Inferior parietal cortex (tissue), 1 donor: Measurements from ENCODE around the gene ITSN1.
"Not testable (repeated sequence)": the region's sequence is repeated elsewhere in the genome, so short reads cannot be mapped to it uniquely, and the experiment has no call there.

Source experiments
- DNase-seq: peaks from one replicate; pipeline ENCODE4 v3.0.0-alpha.2; 2016; ENCODE audit errors: extremely low spot score

ITSN1 gene

DNA sequence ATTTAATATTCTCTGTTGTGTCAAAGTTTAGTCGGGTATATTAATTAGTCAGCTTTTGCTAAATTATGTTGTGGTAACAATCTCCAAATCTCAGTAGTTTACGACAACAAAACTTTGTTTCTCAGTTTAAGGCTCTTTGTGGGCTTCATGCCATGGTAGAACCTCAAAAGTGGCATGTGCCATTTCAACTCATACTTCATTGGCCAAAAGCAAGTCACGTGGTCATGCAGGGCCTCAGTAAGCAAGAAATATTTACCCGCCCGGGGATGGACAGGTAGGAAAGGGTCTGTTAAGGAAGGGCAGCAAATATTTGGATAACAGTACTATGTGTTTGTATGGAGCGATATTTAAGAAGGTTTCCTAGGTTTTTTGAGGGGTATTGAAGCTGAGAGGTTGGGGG, 38.6 kb downstream of the ITSN1 start:
- DNase-seq = no peak

DNA sequence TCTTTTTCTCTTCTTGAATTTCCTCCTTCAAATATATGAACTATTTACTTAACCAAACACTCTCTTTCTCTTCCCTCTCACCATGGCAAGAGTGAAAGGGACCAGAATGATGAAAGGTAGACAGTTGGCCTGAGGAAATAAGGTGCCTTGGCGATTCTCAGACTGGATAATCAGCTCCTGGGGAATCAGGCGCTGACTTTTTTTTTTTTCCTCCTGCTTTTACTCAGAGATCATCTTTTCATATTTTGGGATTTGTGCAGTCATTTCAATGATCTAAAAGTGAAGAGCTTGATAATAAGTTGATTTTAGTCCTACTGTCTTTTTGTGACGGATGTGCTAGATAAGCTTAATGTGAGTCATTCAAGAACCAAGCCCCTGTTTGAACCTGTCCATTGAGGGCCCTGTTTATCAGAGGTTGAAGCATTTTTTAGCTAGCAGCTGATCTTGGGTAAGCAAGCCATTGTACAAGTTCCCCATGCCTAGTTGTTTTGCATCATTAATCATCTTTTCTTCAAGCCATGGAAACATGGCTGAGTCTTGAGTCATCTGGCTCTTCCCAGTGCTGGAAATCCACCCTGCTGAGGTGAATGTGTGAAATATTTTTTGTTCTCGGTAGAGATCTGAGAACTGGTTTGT, 40.8 kb downstream of the ITSN1 start:
- DNase-seq = no peak

DNA sequence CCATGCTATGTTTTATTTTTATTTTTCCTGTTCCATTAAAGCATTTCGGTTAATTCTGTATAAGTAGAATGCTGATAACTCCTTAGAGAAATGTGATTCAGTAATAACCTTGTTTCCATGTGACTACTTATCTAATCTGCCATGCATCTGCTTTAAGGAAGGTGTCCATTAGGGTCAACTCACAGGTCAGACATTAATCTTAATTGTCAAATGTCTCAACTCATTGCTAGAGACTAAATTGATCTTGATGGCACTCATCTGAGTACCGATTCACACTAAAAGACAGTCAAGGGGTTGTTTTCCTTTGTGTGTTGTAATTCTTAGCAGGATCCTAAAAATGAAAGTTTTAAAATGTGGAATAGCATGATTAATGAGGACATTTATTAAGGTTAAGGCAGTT, 41.8 kb downstream of the ITSN1 start:
- DNase-seq = no peak

- no peak for DNase-seq
Measured at GRCh38 chr21:33684923-33685560, 42.7 kb downstream of the ITSN1 start.

DNA sequence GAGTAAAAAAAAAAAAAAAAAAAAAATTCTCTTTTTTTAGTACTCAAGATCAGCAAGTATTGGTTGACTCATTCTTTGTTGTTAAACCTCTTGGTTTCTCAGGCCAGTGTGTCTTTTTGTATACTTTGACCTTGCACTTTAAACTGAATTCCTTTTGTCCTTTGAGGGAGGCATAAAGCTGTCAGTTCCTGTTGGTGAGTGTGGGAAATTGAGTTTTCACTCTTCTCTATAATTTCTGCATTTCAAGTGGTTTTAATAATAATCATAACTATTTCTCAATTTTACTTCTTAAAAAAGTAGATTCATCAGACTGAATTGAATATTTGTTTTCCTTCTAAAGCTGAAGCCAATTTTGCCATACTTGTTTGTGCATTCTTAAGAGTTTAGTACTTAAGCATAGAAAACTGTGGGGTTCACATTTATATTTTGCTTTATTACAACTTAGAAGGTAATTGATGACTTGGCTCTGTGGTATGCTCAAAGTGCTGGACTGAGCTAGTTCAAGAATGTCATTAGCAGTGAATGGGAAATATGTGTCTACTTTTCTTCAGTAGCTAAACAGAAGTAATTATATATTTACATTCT, 43.4 kb downstream of the ITSN1 start:
- DNase-seq = no peak

DNA sequence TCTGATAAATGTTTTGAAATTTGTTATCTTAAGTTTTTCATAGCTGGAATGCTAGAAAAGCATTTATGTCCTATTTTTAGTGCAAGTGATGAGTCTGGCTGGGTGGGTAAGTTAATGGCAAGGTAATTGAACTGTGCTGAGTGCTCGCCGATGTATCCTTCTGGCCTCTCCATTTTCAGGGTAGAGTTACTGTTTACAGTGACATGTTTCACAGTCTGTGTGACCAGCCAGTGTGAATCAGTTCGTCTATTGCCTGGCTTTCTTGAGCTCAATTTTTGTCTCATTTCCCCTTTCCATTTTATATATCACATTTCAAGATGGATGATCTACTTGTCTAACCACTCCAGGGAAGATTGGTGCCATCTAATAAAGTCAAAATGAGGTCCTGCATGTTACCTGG, 44.1 kb downstream of the ITSN1 start:
- DNase-seq = no peak

DNA sequence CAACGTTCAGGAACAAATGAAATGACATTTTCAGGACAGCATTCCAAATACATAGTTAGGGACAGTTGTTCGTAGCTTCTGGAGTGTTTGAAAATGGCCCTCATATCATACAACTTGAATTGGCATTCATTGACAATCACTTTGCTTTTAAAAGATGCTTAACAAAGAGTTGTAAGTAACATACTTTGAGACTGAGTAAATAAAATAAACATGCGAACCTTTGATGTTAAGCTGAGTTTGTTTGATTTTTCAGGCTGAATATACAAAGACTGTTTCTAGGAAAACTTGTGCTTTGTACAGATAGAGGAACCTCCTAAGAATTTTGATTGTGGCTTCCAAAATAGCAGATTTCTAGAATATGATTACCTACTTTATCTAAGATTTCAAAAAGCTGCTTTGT, 45.3 kb downstream of the ITSN1 start:
- DNase-seq = no peak

DNA sequence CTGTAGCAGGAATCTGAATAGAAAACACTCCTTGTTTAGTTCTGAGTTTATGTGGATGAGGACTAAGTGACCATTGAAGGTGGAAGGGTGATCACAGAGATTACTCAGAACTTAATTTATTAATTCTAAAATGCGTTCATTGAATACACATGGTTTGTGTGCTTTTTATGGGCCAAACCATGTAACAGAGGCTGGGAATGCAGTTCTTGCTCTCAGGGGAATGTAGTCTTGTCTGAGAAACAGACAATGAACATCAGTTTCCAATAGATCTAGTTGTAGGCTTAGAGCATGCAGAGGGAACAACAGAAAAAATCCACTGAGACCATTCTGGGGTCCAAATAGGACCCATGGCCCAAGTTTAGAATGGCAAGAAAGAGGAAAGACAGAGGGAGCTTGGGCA, 46.1 kb downstream of the ITSN1 start:
- DNase-seq = no peak

DNA sequence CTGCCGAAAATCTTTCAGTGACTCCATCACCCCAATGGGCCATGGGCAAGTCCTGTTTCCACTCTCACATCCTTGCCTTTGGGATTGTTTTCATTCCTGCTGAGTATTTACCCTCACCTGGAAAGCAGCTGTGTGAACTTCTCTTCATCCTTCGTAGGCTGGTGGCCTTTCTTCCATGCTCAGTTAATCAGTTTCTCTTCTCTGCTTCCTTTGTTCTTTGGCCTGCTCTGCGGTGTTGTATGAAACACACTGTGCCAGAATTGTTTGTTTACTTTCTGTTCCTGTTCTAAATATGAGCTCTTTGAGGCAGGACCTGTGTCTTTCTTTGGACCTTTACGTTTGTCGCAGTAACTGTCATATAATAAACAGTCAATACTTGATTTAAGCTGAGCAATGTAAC, 48.6 kb downstream of the ITSN1 start:
- no peak for DNase-seq

DNA sequence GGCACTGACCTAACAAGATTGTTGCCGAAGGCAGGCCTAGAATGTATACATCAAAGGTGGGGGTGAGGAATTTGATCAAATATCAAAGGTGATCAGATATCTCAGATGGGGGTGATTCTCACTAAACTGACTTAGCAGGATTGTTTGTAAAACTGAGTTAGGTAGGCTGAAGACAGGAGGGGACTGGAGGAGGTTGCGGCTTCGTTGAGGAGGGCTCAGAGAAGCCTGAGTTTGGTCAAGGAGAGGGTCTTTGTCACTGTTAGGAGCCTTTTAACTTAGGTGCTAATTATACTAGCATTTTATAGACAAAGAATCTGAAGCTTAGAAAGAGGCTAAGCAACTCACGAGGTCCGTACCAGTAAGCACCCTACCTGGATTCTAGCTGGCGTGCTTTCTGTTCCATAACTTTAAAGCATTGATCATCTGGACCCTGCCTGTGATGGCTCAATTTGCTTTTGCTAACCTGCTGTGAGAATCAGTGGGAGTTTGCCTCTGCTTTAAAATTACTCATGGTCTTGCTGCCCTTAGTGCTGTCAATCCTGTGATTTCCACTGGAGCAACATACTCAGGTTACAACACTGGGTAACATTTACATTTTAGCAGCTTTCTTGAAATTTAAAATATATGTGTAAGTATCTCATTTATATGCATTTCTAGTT, 49.8 kb downstream of the ITSN1 start:
- DNase-seq = no peak

DNA sequence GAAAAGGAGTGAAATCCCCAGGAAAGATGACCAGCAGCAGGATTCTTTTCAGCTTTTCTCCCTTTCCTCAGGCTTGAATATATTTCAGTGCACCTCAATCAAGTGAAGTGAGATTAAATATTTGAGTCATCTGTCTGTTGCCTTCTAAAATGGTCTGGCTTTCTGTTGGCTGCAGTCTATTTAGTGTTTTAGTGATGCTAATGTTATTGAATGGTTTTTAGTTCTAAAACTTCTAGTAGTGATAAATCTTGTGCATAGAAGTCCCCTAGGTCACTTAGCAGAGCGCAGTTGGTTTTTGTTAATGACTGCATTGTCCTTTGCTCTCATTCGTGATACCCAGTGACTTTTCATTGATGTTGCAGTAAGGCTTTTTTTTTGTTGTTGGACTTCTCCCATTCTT, 53.5 kb downstream of the ITSN1 start:
- DNase-seq = no peak

DNA sequence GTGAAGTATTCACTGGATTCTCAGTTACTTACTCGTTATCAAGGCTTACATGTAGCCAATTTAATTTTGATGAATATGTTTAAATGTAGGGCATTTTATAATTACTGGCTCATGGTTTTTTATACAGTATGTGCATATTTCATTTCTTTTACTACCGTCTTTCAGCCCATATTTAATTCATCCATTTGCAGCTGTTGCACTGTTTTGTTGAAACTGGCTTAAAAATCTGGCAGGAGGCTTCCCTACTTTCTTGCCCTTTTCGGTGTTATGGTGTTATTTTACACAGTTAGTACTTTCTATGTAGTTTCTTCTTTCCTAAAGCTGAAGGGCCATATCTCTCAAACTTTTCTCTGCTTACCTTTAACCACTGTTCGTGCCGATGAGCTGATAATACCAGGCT, 54.2 kb downstream of the ITSN1 start:
- no peak for DNase-seq

- no peak for DNase-seq
Measured at GRCh38 chr21:33698087-33698860, 56.0 kb downstream of the ITSN1 start.

- no peak for DNase-seq
Measured at GRCh38 chr21:33699277-33699676, 57.0 kb downstream of the ITSN1 start.

DNA sequence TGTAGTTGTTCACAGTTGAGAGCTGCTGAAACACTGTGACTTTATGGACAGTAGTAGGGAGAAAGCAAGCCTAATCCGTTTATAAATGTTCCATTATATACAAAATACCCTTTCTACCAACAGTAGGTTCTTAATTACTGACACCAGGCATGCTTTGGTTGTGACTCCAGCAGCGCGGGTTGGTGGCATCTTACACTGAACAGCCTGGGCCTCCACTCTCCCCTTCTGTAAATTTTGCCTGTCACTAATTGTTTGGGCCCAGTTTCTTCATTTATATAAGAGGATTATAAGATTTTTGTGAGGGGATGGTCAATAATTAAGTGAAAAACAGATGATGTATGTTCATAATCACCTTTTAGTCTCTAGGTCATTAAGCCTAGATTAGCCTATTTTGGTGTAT, 58.2 kb downstream of the ITSN1 start:
- DNase-seq = no peak

GRCh38 chr21:33703750-33704606, 61.7 kb downstream of the ITSN1 start:
- no peak for DNase-seq

DNA sequence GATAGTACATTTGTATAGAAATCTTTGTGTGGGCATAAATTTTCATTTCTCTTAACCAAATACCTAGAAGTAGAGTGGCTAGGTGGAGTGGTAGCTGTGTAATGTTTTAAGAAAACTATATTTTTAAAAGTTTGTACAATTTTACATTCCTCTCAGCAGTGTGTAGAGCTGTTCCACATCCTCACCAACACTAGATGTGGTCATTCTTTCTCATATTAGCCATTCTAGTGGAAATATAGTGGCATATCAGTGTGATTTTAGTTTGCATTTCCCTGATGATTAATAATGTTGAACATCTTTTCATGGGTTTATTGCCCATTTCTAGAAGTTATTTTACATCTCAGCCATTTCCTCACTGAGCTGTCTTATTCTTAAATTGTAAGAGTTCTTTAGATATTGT, 65.5 kb downstream of the ITSN1 start:
- no peak for DNase-seq

- no peak for DNase-seq
Measured at GRCh38 chr21:33708874-33709273, 66.6 kb downstream of the ITSN1 start.

DNA sequence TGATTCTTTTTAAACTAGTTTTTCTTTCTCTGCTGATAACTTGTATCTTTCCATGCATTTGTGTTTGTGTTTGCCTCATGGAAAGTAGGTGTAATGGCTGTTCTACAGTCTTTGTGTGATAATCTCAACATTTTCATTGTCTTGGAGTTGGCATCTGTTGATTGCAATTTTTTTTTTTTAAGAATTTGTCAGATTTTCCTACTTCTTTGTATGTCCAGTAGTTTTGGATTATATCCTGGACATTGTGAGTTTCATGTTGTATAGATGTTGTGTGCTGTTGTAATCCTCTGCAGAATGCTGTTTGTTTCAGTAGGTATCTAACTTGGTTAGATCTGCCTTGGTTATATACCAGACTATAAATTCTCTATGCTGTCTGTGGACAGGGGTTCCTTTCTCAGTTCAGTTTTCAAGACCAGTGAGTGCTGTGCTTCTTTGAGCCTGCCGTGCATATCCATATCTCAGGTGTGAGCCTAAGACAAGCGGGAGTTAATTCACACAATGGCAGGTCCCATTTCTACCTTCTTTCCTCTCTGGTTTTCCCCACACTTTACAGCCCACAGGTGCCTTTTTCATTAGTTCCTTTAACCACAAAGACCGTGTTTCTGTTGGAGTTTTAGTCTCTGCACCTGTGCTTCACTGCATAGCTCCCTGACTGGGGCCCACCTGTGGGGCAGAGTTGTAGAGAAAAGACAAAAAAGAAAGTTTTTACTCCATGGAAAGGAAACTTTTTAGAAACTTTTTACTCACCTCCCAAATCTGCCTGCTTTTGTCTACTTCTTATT, 69.9 kb downstream of the ITSN1 start:
- DNase-seq = no peak

- no peak for DNase-seq
Measured at GRCh38 chr21:33721081-33721480, 78.8 kb downstream of the ITSN1 start.

GRCh38 chr21:33729139-33729538, 86.8 kb downstream of the ITSN1 start:
- not testable (repeated sequence) for DNase-seq
